Skin of body (tissue), 2 donors: Measurements from ENCODE around the gene STAB2. TPM values are rescaled to one million over a fixed set of nuclear protein-coding genes. Genes with fewer than 3 reads are reported as not detected.
A peak's percentile ranks its signal among the peaks of the same experiment; 100 is the strongest.

Experiments used
- DNase-seq: peaks from one replicate; lab custom pipeline; 2025; lab: John Stamatoyannopoulos, UW
- total RNA-seq: library from RNA; depleted of rRNA; stranded (reverse); fragments of >200 nt; gene quantifications from one replicate; pipeline ENCODE4 v1.2.3, GENCODE V29; 2014

STAB2 gene
- total RNA-seq, 1 donor from 2014 or later, result 6.3 TPM

GRCh38 chr12:103774977-103775560 lies 188.0 kb downstream of the STAB2 start:
- no peak for DNase-seq

GRCh38 chr12:103778781-103779180 lies 191.7 kb downstream of the STAB2 start:
- DNase-seq, result no peak

GRCh38 chr12:103779410-103780092 lies 192.5 kb downstream of the STAB2 start:
- no peak for DNase-seq

GRCh38 chr12:103780093-103780440 lies 193.0 kb downstream of the STAB2 start:
- no peak for DNase-seq

- DNase-seq, result no peak
These were observed 193.9 kb downstream of the STAB2 start for GRCh38 chr12:103780992-103781391.

- no peak for DNase-seq
These were observed 195.3 kb downstream of the STAB2 start for GRCh38 chr12:103782399-103782798.

- no peak for DNase-seq
These were observed 196.9 kb downstream of the STAB2 start for GRCh38 chr12:103783744-103784664.

GRCh38 chr12:103785243-103786031 lies 198.4 kb downstream of the STAB2 start:
- no peak for DNase-seq

GRCh38 chr12:103786201-103786600 lies 199.1 kb downstream of the STAB2 start:
- no peak for DNase-seq

GRCh38 chr12:103791350-103791920 lies 204.4 kb downstream of the STAB2 start:
- DNase-seq, result no peak

- no peak for DNase-seq
These were observed 206.0 kb downstream of the STAB2 start for GRCh38 chr12:103793046-103793445.

GRCh38 chr12:103793512-103794045 lies 206.5 kb downstream of the STAB2 start:
- no peak for DNase-seq

GRCh38 chr12:103794309-103795213 lies 207.5 kb downstream of the STAB2 start:
- DNase-seq, result no peak

GRCh38 chr12:103798586-103798985 lies 211.5 kb downstream of the STAB2 start:
- DNase-seq, result no peak

- DNase-seq, result no peak
These were observed 212.4 kb downstream of the STAB2 start for GRCh38 chr12:103799504-103799856.

- peak; percentile 15 for DNase-seq
These were observed 213.0 kb downstream of the STAB2 start for GRCh38 chr12:103799857-103800771.

- DNase-seq, result no peak
These were observed 214.9 kb downstream of the STAB2 start for GRCh38 chr12:103801709-103802585.

GRCh38 chr12:103802586-103802886 lies 215.5 kb downstream of the STAB2 start:
- DNase-seq, result no peak
